Panc1 (cell line): ENCODE results near the gene EIF3M. TPM values are rescaled to one million over a fixed set of nuclear protein-coding genes. Genes with fewer than 3 reads are reported as not detected.

Experiments
- ATAC-seq: fragments of 200-7000 bp; cut with Tn5 transposase; 2 replicates; pipeline ENCODE4 v1.9.1; 2020; ENCODE audit warnings: mild to moderate bottlenecking, moderate library complexity
- BruUV-seq: library from RNA; stranded (reverse); fragments of 400-500 nt; replicated peaks from 2 replicates; lab custom pipeline; 2021; lab: Mats Ljungman, UMichigan
- CTCF ChIA-PET: fragments of 300-600 bp; sonication (Branson Sonifier 250); formaldehyde crosslinking; loops from one replicate; lab custom pipeline; 2022; ENCODE audit warnings: antibody characterized with exemption; lab: Charles Lee
- POLR2A ChIA-PET: fragments of 300-600 bp; sonication (Branson Sonifier 250); formaldehyde crosslinking; loops from one replicate; lab custom pipeline; 2022; ENCODE audit warnings: antibody characterized with exemption; lab: Charles Lee
- DNase-seq: peaks from one replicate; pipeline ENCODE4 v3.0.0-alpha.2; 2010; ENCODE audit warnings: low read depth, low spot score
- H3K27ac ChIP-seq: 2 replicates; pipeline ENCODE4 v1.5.1; 2011; ENCODE audit warnings: mild to moderate bottlenecking, low read length, inconsistent platforms
- H3K27me3 ChIP-seq: fragments of 200-500 bp; sonication (Bioruptor generic); 2 replicates; pipeline ENCODE4 v1.6.0; 2014; ENCODE audit warnings: low read length, inconsistent platforms; ENCODE audit not compliant: control insufficient read depth, insufficient read depth
- H3K36me3 ChIP-seq: fragments of 200-500 bp; sonication (Bioruptor generic); 2 replicates; pipeline ENCODE4 v1.5.1; 2014; ENCODE audit warnings: inconsistent platforms, mild to moderate bottlenecking, low read length, moderate library complexity; ENCODE audit not compliant: control insufficient read depth, insufficient read depth
- H3K4me1 ChIP-seq: 2 replicates; pipeline ENCODE4 v1.5.1; 2011; ENCODE audit warnings: inconsistent platforms, mild to moderate bottlenecking, low read length, moderate library complexity; ENCODE audit not compliant: control insufficient read depth, insufficient read depth
- H3K4me3 ChIP-seq, 2 experiments: 2 replicates each; pipeline ENCODE4 v1.5.1; 2011 to 2012; ENCODE audit warnings: low read depth in 2 of 2, low read length in 2 of 2, mild to moderate bottlenecking in 2 of 2, inconsistent platforms in 1 of 2, moderate library complexity in 1 of 2
- H3K9me3 ChIP-seq: fragments of 200-500 bp; sonication (Bioruptor generic); 2 replicates; pipeline ENCODE4 v1.5.1; 2014; ENCODE audit warnings: low read depth, mild to moderate bottlenecking, inconsistent platforms, low read length, moderate library complexity; ENCODE audit not compliant: control insufficient read depth, insufficient read depth
- POLR2AphosphoS5 ChIP-seq: IDR thresholded peaks from 2 replicates; pipeline ENCODE4 v1.6.1; 2012; ENCODE audit warnings: mild to moderate bottlenecking, low read depth, low read length, moderate library complexity
- SIN3A ChIP-seq: IDR thresholded peaks from 2 replicates; pipeline ENCODE4 v1.6.1; 2012; ENCODE audit warnings: low read depth, mild to moderate bottlenecking, low read length, moderate library complexity, borderline replicate concordance; ENCODE audit not compliant: insufficient read depth
- TCF7L2 ChIP-seq: IDR thresholded peaks from 2 replicates; pipeline ENCODE4 v1.6.1; 2011; ENCODE audit warnings: mild to moderate bottlenecking, low read depth, low read length, inconsistent platforms
- in situ Hi-C: cut with HindIII; loops from 2 replicates; pipeline ENCODE4 v1.10.0; 2016; ENCODE audit warnings: low sequenced_read_pairs, low pct_unique_long_range_greater_than_20kb
- intact Hi-C: fragments of 100-400 bp; cut with micrococcal nuclease; formaldehyde crosslinking; loops from one replicate; pipeline ENCODE4 v1.10.0; 2022; ENCODE audit not compliant: unreplicated experiment
- total RNA-seq: library from RNA; stranded (reverse); gene quantifications from one replicate; pipeline ENCODE4 v1.2.1, GENCODE V29; 2021; ENCODE audit not compliant: unreplicated experiment
- TF ChIP-seq, protein P1 (sequence below), 2 experiments: IDR thresholded peaks; 2 replicates each; pipeline ENCODE4 v1.6.1; 2011 to 2012; ENCODE audit warnings: low read depth in 2 of 2, control low read depth in 1 of 2, low read length in 1 of 2, mild to moderate bottlenecking in 1 of 2, moderate library complexity in 1 of 2; ENCODE audit not compliant: insufficient read depth in 1 of 2
- TF ChIP-seq, protein P2 (sequence below): fragments of 450-650 bp; IDR thresholded peaks from 2 replicates; pipeline ENCODE4 v1.5.1; 2017; ENCODE audit warnings: mild to moderate bottlenecking

The EIF3M gene
- total RNA-seq, 1 experiment from 2014 or later, result 270 TPM

DNA sequence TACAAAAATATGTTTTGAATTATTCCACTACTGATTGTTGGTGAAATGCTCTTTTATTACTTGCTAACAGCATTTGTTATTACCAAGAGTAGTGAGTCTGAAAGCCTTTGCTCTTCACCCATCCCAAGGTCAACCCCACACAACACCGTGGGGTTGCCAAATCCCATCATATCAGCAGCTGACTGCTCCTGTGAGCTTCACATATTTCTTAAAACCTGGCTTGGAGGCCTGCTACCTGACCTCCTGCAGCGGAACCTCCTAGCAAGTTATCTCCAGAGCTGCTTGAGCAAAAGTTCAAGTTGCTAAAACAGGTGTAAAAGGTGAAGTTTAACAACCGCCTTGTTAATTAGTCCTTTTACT is 20.1 kb upstream of the EIF3M start:
- no peaks in the 10 kb centered on the region for H3K36me3 ChIP-seq
- in situ Hi-C loops (no loop called here), intact Hi-C loops (no loop called here)
- DNase-seq (no peak), ATAC-seq (no peak)
- H3K27me3 ChIP-seq, result no peaks in the 10 kb centered on the region
- ChIA-PET POLR2A (no interaction called here), CTCF (no interaction called here)
- no peak overlapping the region for H3K27ac ChIP-seq
- H3K9me3 ChIP-seq, result no peaks in the 10 kb centered on the region
- no peaks in the 10 kb centered on the region for H3K4me1 ChIP-seq
- no TSS peak for BruUV-seq
- TF ChIP-seq TCF7L2, result no peak
- TF ChIP-seq, protein P1, sequence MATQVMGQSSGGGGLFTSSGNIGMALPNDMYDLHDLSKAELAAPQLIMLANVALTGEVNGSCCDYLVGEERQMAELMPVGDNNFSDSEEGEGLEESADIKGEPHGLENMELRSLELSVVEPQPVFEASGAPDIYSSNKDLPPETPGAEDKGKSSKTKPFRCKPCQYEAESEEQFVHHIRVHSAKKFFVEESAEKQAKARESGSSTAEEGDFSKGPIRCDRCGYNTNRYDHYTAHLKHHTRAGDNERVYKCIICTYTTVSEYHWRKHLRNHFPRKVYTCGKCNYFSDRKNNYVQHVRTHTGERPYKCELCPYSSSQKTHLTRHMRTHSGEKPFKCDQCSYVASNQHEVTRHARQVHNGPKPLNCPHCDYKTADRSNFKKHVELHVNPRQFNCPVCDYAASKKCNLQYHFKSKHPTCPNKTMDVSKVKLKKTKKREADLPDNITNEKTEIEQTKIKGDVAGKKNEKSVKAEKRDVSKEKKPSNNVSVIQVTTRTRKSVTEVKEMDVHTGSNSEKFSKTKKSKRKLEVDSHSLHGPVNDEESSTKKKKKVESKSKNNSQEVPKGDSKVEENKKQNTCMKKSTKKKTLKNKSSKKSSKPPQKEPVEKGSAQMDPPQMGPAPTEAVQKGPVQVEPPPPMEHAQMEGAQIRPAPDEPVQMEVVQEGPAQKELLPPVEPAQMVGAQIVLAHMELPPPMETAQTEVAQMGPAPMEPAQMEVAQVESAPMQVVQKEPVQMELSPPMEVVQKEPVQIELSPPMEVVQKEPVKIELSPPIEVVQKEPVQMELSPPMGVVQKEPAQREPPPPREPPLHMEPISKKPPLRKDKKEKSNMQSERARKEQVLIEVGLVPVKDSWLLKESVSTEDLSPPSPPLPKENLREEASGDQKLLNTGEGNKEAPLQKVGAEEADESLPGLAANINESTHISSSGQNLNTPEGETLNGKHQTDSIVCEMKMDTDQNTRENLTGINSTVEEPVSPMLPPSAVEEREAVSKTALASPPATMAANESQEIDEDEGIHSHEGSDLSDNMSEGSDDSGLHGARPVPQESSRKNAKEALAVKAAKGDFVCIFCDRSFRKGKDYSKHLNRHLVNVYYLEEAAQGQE (IDR thresholded peaks at IDR 0.05; ENCODE audit: insufficient read depth in 1 of 2, low read depth in 2 of 2, low read length in 1 of 2), result no peak
- no peak for TF ChIP-seq POLR2AphosphoS5
- TF ChIP-seq, protein P2, sequence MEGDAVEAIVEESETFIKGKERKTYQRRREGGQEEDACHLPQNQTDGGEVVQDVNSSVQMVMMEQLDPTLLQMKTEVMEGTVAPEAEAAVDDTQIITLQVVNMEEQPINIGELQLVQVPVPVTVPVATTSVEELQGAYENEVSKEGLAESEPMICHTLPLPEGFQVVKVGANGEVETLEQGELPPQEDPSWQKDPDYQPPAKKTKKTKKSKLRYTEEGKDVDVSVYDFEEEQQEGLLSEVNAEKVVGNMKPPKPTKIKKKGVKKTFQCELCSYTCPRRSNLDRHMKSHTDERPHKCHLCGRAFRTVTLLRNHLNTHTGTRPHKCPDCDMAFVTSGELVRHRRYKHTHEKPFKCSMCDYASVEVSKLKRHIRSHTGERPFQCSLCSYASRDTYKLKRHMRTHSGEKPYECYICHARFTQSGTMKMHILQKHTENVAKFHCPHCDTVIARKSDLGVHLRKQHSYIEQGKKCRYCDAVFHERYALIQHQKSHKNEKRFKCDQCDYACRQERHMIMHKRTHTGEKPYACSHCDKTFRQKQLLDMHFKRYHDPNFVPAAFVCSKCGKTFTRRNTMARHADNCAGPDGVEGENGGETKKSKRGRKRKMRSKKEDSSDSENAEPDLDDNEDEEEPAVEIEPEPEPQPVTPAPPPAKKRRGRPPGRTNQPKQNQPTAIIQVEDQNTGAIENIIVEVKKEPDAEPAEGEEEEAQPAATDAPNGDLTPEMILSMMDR, result no peak
- no peak for TF ChIP-seq SIN3A
- H3K4me3 ChIP-seq, result no peak overlapping the region

DNA sequence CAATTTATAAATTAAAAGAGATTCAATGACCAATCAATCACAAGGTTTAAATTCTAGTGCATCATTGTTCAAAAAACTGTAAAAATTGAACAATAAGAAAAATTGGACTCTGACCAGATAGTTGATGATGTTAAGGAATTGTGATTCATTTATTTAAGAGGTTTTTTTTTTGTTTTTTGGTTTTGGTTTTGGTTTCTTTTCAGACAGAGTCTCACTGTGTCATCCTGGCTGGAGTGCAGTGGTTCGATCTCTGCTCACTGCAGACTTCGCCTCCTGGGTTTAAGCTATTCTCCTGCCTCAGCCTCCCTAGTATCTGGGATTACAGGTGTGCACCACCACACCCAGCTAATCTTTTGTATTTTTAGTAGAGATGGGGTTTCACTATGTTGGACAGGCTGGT is 17.1 kb upstream of the EIF3M start:
- BruUV-seq, result no TSS peak
- Histone ChIP-seq H3K36me3 (no peaks in the 10 kb centered on the region), H3K9me3 (no peaks in the 10 kb centered on the region), H3K4me1 (no peaks in the 10 kb centered on the region), H3K4me3 (no peak overlapping the region), H3K27me3 (no peaks in the 10 kb centered on the region), H3K27ac (no peak overlapping the region)
- TF ChIP-seq TCF7L2 (no peak), POLR2AphosphoS5 (no peak), SIN3A (no peak)
- TF ChIP-seq, protein P2, result no peak
- TF ChIP-seq, protein P1 (IDR thresholded peaks at IDR 0.05; ENCODE audit: insufficient read depth in 1 of 2, low read depth in 2 of 2, low read length in 1 of 2), result no peak
- DNase-seq (no peak), ATAC-seq (no peak)
- intact Hi-C loops, result no loop called here
- ChIA-PET POLR2A (no interaction called here), CTCF (no interaction called here)
- in situ Hi-C loops, result no loop called here
